Measurements from ENCODE around the gene B3GNT2. TPM values are rescaled to one million over a fixed set of nuclear protein-coding genes. Genes with fewer than 3 reads are reported as not detected.

Gene B3GNT2
- total RNA-seq, 1 donor from 2014 or later = 23.8 TPM

- FAIRE-seq (no peak), DNase-seq (ENCODE audit: low read depth) (peak; percentile 42)
- Mint-ChIP-seq H3K4me1 (ENCODE audit: low read depth, unreplicated experiment) (peaks cover 69% of the 10 kb centered on the region), H3K27ac (ENCODE audit: unreplicated experiment) (peak overlapping the region; percentile 48), H3K9me3 (ENCODE audit: unreplicated experiment) (peaks cover 8% of the 10 kb centered on the region), H3K4me3 (ENCODE audit: unreplicated experiment) (no peak overlapping the region), H3K27me3 (ENCODE audit: low read depth, unreplicated experiment) (no peaks in the 10 kb centered on the region), H3K36me3 (ENCODE audit: low read depth, unreplicated experiment) (peaks cover 12% of the 10 kb centered on the region)
- TF ChIP-seq CTCF (IDR thresholded peaks at IDR 0.05; ENCODE audit: insufficient read depth, low read depth, low read length) (no peak), EZH2 (IDR thresholded peaks at IDR 0.05; ENCODE audit: insufficient read depth, low read length) (no peak)
- Histone ChIP-seq H3K4me2 (ENCODE audit: low read length) (no peak overlapping the region), H3K4me3 (ENCODE audit: insufficient read depth, low read depth, low read length) (no peak overlapping the region), H3K27me3 (ENCODE audit: insufficient read depth, low read length) (no peaks in the 10 kb centered on the region), H3K9me3 (ENCODE audit: insufficient read depth, low read depth, low read length) (no peaks in the 10 kb centered on the region), H3K4me1 (ENCODE audit: insufficient read depth, low read length) (peaks cover 19% of the 10 kb centered on the region), H2AFZ (ENCODE audit: low read depth, low read length) (no peak overlapping the region), H3K27ac (ENCODE audit: low read depth, low read length) (no peak overlapping the region), H3K79me2 (ENCODE audit: insufficient read depth, low read length) (peaks cover 76% of the 10 kb centered on the region), H3K36me3 (ENCODE audit: insufficient read depth, low read length) (no peaks in the 10 kb centered on the region), H3K9ac (ENCODE audit: low read length) (peak overlapping the region; percentile 3), H4K20me1 (ENCODE audit: insufficient read depth, low read length) (peaks cover 42% of the 10 kb centered on the region)
These were observed 19.6 kb downstream of the B3GNT2 start for GRCh38 chr2:62215306-62216064.

GRCh38 chr2:62216113-62216512 lies 20.2 kb downstream of the B3GNT2 start:
- H3K9ac ChIP-seq (ENCODE audit: low read length) = no peak overlapping the region
- no peak overlapping the region for H3K4me2 ChIP-seq (ENCODE audit: low read length)
- DNase-seq (ENCODE audit: low read depth) (no peak), FAIRE-seq (no peak)
- H3K9me3 Mint-ChIP-seq (ENCODE audit: unreplicated experiment) = peaks cover 8% of the 10 kb centered on the region
- H3K9me3 ChIP-seq (ENCODE audit: insufficient read depth, low read depth, low read length) = no peaks in the 10 kb centered on the region
- H3K4me1 Mint-ChIP-seq (ENCODE audit: low read depth, unreplicated experiment) = peaks cover 67% of the 10 kb centered on the region
- no peak overlapping the region for H3K27ac ChIP-seq (ENCODE audit: low read depth, low read length)
- H3K27me3 Mint-ChIP-seq (ENCODE audit: low read depth, unreplicated experiment) = no peaks in the 10 kb centered on the region
- H3K27me3 ChIP-seq (ENCODE audit: insufficient read depth, low read length) = no peaks in the 10 kb centered on the region
- no peak overlapping the region for H2AFZ ChIP-seq (ENCODE audit: low read depth, low read length)
- H3K4me1 ChIP-seq (ENCODE audit: insufficient read depth, low read length) = peaks cover 19% of the 10 kb centered on the region
- no peaks in the 10 kb centered on the region for H3K36me3 ChIP-seq (ENCODE audit: insufficient read depth, low read length)
- TF ChIP-seq EZH2 (IDR thresholded peaks at IDR 0.05; ENCODE audit: insufficient read depth, low read length) (no peak), CTCF (IDR thresholded peaks at IDR 0.05; ENCODE audit: insufficient read depth, low read depth, low read length) (no peak)
- peaks cover 70% of the 10 kb centered on the region for H3K79me2 ChIP-seq (ENCODE audit: insufficient read depth, low read length)
- peak overlapping the region; percentile 48 for H3K27ac Mint-ChIP-seq (ENCODE audit: unreplicated experiment)
- H3K4me3 ChIP-seq (ENCODE audit: insufficient read depth, low read depth, low read length) = no peak overlapping the region
- no peak overlapping the region for H3K4me3 Mint-ChIP-seq (ENCODE audit: unreplicated experiment)
- peaks cover 12% of the 10 kb centered on the region for H3K36me3 Mint-ChIP-seq (ENCODE audit: low read depth, unreplicated experiment)
- H4K20me1 ChIP-seq (ENCODE audit: insufficient read depth, low read length) = peaks cover 42% of the 10 kb centered on the region

- H4K20me1 ChIP-seq (ENCODE audit: insufficient read depth, low read length) = peaks cover 39% of the 10 kb centered on the region
- peaks cover 8% of the 10 kb centered on the region for H3K9me3 Mint-ChIP-seq (ENCODE audit: unreplicated experiment)
- peak overlapping the region; percentile 57 for H3K4me2 ChIP-seq (ENCODE audit: low read length)
- no peaks in the 10 kb centered on the region for H3K36me3 ChIP-seq (ENCODE audit: insufficient read depth, low read length)
- H3K4me1 ChIP-seq (ENCODE audit: insufficient read depth, low read length) = peaks cover 19% of the 10 kb centered on the region
- H3K27ac ChIP-seq (ENCODE audit: low read depth, low read length) = peak overlapping the region; percentile 28
- DNase-seq (ENCODE audit: low read depth) (peak; percentile 81), FAIRE-seq (no peak)
- no peak overlapping the region for H2AFZ ChIP-seq (ENCODE audit: low read depth, low read length)
- H3K4me3 Mint-ChIP-seq (ENCODE audit: unreplicated experiment) = no peak overlapping the region
- H3K4me1 Mint-ChIP-seq (ENCODE audit: low read depth, unreplicated experiment) = peaks cover 63% of the 10 kb centered on the region
- H3K27ac Mint-ChIP-seq (ENCODE audit: unreplicated experiment) = peak overlapping the region; percentile 91
- H3K9ac ChIP-seq (ENCODE audit: low read length) = peak overlapping the region; percentile 24
- TF ChIP-seq EZH2 (IDR thresholded peaks at IDR 0.05; ENCODE audit: insufficient read depth, low read length) (no peak), CTCF (IDR thresholded peaks at IDR 0.05; ENCODE audit: insufficient read depth, low read depth, low read length) (no peak)
- peaks cover 66% of the 10 kb centered on the region for H3K79me2 ChIP-seq (ENCODE audit: insufficient read depth, low read length)
- H3K9me3 ChIP-seq (ENCODE audit: insufficient read depth, low read depth, low read length) = no peaks in the 10 kb centered on the region
- no peaks in the 10 kb centered on the region for H3K27me3 Mint-ChIP-seq (ENCODE audit: low read depth, unreplicated experiment)
- peaks cover 12% of the 10 kb centered on the region for H3K36me3 Mint-ChIP-seq (ENCODE audit: low read depth, unreplicated experiment)
- H3K4me3 ChIP-seq (ENCODE audit: insufficient read depth, low read depth, low read length) = no peak overlapping the region
- no peaks in the 10 kb centered on the region for H3K27me3 ChIP-seq (ENCODE audit: insufficient read depth, low read length)
These were observed 20.7 kb downstream of the B3GNT2 start for GRCh38 chr2:62216616-62217015.
